HG03521 (cell line): ENCODE data around the gene KRT78.

Source experiments
- ATAC-seq: cut with Tn5 transposase; IDR thresholded peaks from one replicate; pipeline ENCODE4 v1.9.1; 2021; ENCODE audit warnings: mild to moderate bottlenecking, moderate library complexity; ENCODE audit not compliant: unreplicated experiment

Gene KRT78

DNA sequence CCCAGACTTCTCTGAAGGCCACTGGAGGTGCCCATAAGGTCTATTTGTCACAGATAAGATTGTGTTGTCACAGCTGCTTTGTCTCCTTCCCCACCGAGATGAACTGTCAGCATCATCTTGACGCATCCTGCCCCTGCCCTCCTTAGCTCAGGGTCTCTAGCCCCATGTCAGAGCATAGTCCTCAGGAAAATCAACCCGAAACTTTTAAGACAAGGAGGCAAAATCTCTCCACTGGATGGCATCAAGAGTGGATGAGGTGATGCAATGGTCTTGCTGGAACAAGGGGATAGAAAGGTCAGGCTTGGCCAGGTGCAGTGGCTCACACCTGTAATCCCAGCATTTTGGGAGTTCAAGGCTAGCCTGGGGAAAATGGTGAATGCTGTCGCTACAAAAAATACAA lies 22.8 kb downstream of the KRT78 start:
- ATAC-seq, result no peak

DNA sequence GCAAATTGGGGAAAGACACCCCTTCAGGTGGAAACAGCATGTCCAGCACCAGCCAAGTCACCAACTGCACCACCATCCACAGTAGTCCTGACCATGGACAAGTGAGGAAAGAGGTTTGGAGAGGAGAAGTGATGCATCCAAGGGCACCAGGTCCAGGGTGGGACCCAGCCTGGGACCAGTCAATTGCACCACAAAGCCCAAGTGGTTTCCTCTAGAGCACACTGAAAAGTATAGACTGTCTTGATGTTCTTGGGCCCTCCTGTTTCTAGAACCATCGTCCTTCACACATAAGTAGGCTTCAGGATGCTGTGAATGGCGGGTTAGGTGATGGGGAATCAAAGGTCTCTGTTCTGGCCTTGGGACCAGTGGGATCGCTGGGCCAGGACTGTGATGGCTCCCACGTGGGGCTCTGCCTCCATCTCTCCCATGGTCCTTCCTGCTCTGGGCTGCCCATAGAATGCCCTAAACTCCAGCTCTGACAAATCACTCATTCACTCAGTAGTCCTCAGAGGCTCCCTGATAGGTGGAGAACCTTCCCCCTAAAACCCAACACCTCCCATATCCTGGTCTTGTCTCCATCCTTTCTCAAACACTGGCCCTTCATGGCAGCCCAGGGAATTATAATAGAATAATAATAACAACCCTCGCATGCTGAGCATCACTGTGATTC lies 23.9 kb downstream of the KRT78 start:
- no peak for ATAC-seq

DNA sequence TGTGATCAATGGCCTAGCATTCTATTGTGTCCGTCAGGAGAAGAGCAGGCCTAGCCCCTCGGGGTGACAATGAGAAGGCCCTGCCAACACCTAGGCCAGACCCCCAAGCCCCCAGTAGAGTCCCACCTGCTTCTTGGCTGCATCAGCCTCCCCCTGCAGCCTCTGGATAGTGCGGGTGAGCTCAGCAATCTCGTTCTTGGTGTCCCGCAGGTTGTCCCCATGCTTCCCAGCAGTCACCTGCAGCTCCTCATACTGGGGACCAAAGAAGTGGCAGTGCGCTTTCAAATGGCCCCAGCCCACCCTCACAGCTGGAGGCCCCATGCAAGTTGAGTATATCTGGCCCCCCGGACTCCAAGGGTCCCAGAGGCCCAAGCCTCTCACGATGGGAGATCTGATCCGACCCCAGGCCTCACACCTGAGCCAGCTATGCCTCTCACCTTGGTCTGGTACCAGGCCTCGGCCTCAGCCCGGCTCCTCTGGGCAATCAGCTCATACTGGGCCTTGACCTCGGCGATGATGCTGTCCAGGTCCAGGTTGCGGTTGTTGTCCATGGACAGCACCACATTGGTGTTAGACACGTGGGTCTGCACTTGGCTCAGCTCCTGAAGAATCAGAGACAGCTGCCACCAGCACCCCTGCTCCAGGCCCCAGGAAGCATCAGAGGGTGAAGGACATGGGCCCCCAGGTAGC lies 24.9 kb downstream of the KRT78 start:
- no peak for ATAC-seq

DNA sequence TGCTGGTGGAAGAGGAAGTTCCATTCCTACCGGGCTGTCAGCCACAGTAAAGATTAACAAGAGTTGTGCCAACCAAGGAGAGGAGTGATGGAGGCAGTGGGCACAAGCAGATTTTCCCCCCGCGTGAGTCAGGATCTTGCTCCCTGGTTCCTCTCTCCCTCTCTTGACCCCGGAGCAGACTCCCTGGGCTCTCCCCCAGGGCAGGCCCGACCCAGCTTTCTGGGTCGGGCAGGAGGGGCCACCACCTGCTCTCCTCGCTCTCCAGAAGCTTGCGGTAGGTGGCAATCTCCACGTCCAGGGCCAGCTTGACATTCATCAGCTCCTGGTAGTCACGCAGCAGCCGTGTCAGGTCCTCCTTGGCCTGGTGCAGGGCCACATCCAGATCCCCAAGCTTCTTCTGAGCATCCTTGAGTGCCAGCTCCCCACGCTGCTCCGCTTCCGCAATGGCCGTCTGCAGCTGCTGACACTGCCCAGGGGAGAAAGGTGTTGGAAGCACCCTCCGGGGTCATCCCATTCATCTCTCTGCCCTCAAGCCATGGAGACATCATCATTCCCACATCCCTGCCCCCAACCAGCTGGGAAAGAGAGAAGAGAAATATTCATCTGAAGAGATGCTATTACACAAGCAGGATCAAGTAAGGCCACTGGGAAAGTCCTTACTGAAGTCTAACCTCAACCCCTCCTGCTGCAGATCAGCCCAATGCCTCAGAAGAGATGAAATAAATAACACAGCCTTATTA lies 25.9 kb downstream of the KRT78 start:
- no peak for ATAC-seq

DNA sequence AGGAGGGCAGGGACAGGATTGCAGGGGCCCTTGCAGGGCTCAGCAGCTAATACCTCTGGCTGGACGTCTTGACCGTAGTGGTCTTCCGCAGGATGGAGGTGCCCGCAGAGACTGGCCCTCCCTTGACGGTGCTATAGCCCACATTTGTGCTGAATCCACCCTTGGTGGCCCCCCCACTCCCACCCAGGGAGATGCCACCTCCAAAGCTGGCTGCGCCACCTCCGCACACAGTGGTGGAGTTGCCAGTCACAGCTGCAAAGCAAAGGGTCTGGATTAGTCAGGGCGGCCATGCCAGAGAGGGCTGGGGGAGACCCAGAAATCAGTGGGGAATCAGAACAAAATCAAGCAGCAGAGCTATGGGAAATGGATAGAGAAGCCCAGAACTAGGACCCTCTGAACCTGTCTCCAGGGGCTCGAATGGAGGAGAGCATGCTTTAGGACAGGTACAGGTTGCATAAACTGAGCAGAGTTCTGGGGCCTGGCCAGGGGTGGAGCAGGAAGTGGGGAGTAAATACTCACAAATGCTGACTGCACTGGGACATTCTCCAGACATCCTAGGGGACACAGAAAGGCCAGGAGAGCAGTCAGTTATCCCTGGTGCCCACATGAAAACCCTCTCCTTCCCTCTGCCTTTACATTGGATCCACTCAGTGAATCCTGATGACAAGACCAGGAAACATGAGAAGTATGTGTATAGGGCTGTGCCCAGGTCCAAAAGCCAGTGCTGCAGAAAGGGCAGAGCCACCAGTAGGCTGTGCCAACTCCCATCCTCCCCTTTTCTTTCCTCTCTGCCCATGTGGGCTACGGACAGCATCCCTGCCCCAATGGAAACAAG lies 26.8 kb downstream of the KRT78 start:
- no peak for ATAC-seq

DNA sequence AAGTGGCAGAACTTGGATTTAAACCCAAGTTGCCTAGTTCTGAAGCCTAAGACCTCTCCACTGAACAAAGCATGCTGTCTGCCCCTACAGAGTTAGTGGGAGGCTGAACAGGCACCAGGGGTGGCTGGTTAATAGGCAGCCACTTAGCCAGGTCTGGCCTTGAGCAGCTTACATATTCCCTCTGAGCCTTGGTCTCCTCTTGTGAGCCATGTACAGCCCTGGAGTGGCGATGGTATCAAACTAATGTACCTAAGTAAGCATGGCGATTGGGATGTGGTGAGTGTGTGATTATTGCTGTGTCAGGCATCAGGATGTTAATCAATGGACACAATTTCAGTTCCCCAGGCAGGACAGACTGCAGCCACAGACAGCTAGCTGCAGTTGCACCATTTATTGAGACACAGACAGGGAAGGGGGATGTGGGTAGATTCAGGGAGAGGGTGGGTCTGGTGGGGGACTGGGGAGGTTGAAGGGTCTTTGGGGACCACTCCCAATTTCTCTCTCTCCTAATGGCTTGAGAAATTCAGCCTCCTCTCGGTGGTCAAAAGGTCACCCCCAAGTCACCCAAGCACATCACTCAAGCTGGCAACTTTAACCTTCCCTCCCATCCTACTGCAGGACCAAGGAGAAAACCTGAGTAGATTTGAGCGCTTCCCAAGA lies 27.6 kb downstream of the KRT78 start:
- ATAC-seq, result no peak

DNA sequence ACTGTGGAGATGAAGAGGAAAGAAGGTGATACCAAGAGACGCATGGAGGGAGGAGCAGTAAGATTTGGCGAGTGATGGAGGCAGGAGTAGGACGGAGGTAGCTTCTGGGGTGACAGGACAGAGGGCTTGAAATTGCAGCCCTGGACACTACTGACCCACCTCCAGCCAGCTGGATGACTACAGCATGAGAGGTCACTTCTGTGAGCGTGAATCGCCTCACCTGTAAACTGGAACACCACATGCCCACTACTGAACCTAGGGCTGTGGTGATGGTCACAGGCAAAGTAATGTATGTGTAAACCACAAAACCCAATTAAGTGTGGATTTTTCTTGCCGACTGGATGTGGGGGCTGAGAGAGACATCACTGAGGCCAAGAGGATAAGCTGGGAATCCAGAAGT lies 28.3 kb downstream of the KRT78 start:
- no peak for ATAC-seq

DNA sequence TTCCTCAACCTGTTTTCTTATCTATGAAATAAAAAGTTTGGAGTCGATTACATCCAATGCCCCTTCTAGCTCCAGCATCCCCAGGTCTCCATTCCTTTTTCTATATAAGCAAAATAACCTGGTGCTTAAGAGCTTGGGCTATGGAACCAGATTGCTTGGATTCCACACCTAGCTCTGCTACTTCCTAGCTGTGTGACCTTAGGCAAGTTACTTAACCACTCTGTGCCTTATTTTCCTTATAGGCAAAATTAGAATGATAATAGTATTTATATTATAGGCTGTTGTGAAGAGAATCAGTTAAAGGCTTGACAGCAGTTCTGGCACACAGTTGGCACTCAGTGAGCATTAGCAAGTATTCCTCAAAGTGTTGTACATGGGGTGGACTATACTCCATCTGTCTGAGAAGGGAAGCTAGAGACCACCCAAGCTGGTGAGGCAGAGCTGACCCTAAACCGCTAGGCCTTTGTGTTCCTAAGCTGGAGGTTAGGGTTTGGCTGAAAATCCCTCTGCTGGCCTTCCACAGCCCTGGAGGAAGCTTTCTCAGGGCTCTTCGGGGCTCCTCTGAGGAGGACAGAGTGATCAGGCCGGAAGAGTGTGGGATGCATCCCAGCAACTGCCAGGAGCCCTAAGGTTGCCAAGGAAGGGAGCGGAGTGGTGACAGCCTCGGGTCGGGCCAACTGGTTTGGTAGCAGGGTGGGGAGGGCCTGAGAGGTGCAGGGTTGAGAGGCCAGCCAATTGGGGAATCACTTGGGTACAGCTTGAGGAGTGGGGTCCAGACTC lies 28.9 kb downstream of the KRT78 start:
- no peak for ATAC-seq

DNA sequence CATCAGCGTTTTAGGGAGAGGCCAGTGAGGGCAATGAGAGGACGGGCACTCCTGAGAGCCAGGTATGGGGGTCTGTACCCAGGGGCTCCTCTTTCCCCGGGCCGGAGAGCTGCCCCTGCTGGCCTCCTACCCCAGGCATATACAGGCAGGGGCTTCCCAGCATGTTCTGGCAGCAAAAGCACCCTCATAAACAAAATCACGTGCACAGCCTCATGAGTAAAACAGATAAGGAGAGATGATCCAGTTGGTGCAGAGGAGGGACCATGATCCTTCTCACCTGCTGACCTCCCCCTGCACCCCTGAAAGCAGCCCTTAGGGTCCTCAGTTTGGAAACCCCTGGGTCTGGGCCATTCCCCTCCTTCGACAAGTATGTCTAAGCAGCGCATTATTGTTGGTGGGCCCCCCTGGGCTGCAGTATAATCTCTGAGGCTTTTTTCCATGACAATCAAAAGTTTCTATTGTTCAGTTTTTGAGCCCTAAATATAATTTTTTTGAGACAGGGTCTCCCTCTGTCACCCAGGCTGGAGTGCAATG lies 29.8 kb downstream of the KRT78 start:
- ATAC-seq, result no peak

DNA sequence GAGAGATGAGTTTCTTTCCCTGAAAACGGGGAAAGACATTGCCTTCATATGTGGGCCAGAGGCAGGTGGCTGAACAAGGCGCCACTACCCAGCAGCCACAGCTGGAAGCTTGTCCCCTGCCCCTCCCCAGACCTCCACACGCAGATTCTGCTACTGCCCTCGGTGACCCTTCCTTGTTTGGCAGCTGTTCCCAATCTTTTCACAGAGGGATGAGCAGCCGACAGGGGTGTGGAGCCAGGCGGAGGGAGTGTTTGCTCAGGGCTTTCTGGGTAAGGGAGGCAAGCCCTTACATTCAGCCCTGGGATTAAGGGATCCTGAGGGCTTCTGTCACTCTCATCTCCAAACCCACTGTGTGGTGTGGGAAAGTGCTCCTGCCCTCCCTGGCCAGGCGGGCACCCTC lies 30.4 kb downstream of the KRT78 start:
- no peak for ATAC-seq

DNA sequence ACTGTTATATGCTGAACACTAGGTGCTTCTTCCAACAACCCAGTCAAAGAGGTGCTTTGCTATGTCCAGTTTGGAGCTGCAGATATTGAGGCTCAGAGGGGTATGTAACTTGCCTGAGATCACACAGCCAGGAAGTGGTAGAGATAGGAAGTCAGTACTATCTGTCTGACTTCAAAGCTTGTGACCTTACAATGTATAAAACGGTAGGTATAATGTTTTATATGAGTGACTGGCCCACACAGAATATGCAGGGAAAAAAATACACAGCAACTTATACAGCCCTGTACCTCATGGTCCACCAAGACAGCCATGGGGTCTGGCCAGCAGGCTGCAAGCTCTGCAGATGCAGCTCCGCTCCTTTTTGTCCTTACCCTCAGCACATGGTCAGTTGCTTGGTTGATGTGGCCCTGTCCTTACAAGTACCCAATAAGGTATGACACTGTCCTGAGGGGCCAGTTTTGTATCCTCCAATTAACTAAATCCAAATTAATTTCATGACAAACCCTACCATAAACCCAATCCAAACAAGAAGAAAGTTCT lies 31.0 kb downstream of the KRT78 start:
- no peak for ATAC-seq

DNA sequence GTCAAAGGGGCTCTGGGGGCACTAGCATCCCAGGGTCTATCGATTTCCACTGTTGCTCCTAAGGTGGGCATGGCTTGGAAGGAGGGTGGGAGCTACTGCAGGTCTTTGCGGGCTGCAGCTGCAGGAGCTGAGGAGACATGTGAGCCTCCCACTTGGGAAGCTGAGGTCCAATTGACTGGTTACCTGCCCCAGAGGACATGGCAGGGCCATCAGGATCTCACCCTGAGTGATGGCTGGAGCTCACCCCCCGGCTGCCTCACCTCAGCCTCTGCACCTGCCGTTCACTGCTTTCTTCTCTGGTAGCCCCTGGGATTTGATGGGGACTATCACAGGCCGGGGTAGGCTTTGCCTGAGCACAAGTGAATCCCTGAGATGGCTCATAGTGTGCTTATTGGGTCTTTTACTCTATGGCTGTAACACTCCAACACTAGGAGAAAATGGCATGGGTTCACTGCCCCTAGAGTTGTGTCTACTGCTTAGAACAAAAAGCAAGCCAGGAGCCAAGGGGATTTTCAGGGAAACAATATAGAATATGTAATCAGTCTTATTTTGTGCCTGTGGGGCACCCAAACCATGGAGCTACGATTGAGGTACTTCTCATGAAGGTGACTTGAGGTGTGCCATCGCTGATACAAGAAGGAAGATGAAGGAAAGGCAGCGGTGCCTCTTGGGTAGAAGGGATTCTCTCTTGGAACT lies 31.6 kb downstream of the KRT78 start:
- no peak for ATAC-seq

DNA sequence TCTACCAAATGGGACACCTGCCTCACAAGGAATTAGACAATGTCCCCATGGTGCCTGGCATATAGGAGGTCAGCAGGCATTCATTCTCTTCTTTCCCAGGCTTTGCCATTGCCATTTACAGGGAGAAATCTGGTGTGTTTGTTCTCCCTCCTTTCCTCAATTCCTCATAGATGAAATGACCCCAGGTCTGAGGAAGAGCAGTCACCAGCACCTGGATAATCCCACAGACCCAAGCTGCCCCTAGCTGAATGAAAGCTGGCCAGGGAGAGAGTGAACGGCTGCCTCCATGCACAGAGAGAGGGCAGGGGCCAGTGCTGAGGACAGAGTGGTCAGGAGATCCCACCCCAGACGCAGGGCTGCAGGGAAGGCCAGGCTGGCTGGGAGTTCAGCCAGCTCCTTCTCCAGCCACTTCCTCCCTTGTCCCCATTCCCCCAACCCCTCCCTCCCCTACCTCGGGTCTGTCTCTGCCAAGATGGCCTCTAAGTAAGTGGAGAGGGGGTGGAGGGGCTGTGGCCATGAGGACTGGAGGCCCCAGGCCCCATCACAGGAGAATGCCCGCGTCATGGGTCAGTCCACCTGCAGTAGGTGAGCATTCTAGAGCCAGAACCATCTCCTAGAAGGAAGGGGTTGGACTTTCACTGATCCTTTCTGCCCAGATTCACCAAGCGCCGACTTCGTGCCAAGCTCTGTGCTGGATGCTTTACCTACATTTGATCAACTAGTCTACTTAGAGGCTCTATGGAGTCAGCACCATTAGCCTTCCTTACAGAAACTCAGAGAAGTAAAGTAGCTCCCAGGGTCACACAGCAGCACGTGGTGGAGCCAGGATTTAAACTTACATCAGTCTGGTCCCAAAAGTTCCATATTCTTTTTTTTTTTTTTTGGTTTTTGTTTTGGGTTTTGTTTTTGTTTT lies 32.9 kb downstream of the KRT78 start:
- ATAC-seq, result no peak

DNA sequence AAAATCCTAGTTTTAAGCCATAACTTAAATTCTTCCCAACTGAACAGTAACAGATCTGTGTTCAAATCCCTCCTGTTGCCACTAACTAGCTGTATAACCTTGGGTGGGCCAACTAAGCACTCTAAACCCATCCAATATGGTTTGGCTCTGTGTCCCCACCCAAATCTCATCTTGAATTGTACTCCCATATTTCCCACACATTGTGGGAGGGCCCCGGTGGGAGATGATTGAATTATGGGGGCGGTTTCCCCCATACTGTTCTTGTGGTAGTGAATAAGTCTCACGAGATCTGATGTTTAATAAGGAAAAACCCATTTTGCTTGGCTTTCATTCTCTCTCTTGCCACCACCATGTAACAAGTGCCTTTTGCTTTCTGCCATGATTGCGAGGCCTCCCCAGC lies 33.6 kb downstream of the KRT78 start:
- ATAC-seq, result no peak

DNA sequence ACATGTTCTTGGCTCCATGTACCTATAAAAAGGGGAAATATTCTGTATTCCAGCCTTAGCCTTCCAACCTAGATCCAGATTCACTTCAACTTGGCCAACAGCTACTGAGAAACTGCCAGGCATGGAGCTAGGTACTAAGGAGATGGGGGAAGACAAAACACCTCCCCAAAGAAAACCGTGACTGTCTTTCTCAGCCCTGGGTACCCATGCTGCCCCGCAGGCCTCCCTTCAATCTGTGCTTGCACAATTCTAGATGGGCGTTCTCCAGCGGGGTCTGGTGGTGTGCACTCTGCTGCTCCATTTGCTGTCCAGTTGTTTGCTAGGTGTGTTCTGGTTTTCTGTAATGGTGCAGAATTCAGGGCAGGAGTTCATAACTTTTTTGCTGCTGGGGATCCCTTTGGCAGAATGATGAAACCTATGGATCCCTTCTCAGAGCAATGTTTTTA lies 34.1 kb downstream of the KRT78 start:
- no peak for ATAC-seq

DNA sequence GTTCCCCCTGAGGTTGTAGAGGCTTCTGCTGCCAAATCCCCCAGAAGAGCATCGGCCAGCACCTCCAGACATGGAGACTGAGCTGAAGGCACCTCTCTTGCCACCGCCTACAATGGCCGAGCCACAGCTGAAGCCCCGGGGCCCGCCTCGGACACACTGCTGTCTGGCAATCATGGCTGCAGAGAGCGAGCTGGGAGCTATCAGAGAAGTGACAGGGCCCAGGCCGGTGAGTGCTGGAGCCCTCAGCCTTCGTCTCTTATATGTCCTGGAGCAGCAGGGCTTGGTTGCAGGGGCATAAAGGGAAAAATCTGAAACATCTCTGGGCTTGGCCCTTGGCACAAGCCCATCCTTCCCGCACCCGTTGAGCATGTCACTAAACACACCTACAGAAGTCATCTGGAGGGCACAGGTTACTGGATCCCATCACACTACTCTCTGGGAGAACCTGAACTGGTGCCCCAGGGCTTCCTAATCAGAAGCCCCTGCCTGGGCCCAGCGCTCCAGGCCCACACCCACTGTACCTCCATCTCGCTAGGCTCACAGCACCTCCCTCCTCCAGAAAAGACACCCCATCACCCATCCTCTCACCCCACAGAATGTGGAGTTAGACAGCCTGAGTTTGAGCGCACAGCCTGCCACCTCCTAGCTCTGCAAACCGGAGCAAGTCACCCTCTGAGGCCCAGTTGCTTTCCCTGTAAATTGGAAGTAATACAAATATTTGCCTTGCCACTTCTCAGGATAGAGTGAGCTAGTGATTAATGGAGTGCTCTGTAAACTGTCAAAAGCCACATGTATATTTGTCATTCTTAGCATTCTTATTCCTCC lies 34.7 kb downstream of the KRT78 start, which contains the start of gene KRT4:
TSS of gene KRT4 (minus strand) at position 232 of the 825 bp plus-strand sequence. CDS start at position 174, 58 bp downstream.
- no peak for ATAC-seq
